Liver (tissue), 9 donors: ENCODE results near the gene PINLYP. TPM values are rescaled to one million over a fixed set of nuclear protein-coding genes. Genes with fewer than 3 reads are reported as not detected.

Experiments
- DNase-seq: peaks from one replicate; pipeline ENCODE4 v3.0.0-alpha.2; 2017; ENCODE audit warnings: low spot score
- H3K27ac ChIP-seq, 2 donors: one replicate each; pipeline ENCODE4 v1.7.0; 2013; ENCODE audit warnings: inconsistent platforms in 2 of 2, low read length in 2 of 2, control low read depth in 1 of 2, low read depth in 1 of 2, mild to moderate bottlenecking in 1 of 2
- H3K27me3 ChIP-seq, 4 donors: one replicate each; pipeline versions ENCODE4 v1.6.1 to v1.7.0; 2013; ENCODE audit warnings: low read length in 3 of 4, inconsistent platforms in 1 of 4, mild to moderate bottlenecking in 1 of 4, moderate library complexity in 1 of 4; ENCODE audit not compliant: control insufficient read depth in 4 of 4, insufficient read depth in 4 of 4
- H3K36me3 ChIP-seq, 4 donors: one replicate each; pipeline versions ENCODE4 v1.6.1 to v1.7.0; 2013; ENCODE audit warnings: low read length in 3 of 4, mild to moderate bottlenecking in 3 of 4, low read depth in 1 of 4, moderate library complexity in 1 of 4; ENCODE audit not compliant: control insufficient read depth in 4 of 4, insufficient read depth in 3 of 4
- H3K4me1 ChIP-seq, 4 donors: one replicate each; pipeline versions ENCODE4 v1.6.1 to v1.7.0; 2013; ENCODE audit warnings: low read length in 3 of 4, mild to moderate bottlenecking in 3 of 4, moderate library complexity in 1 of 4; ENCODE audit not compliant: control insufficient read depth in 4 of 4, insufficient read depth in 4 of 4
- H3K4me3 ChIP-seq, 3 donors: one replicate each; pipeline versions ENCODE4 v1.6.1 to v1.7.0; 2013; ENCODE audit warnings: low read length in 3 of 3, control low read depth in 1 of 3, low read depth in 1 of 3, mild to moderate bottlenecking in 1 of 3
- H3K9ac ChIP-seq, 2 donors: one replicate each; pipeline ENCODE4 v1.7.0; 2013; ENCODE audit warnings: low read length in 2 of 2, mild to moderate bottlenecking in 2 of 2, moderate library complexity in 2 of 2, control low read depth in 1 of 2, low read depth in 1 of 2
- H3K9me3 ChIP-seq, 4 donors: one replicate each; pipeline versions ENCODE4 v1.6.1 to v1.7.0; 2013; ENCODE audit warnings: low read length in 3 of 4; ENCODE audit not compliant: control insufficient read depth in 4 of 4
- CTCF ChIP-seq: fragments of 150-350 bp; IDR thresholded peaks from 2 replicates; pipeline ENCODE4 v1.5.1; 2017; ENCODE audit warnings: improper control_type of control experiment, low read depth, low read length; ENCODE audit not compliant: missing input control
- EGR1 ChIP-seq, 2 donors: IDR thresholded peaks; 2 replicates each; pipeline ENCODE4 v1.6.1; 2016 to 2018; ENCODE audit warnings: antibody characterized with exemption in 2 of 2, low read depth in 2 of 2
- GABPA ChIP-seq, 2 donors: IDR thresholded peaks in 1 of 2; conservative IDR thresholded peaks in 1 of 2; 2 replicates each; pipeline ENCODE4 v1.6.1; 2016; ENCODE audit warnings: antibody characterized with exemption in 2 of 2, mild to moderate bottlenecking in 1 of 2, moderate library complexity in 1 of 2
- HNF4A ChIP-seq, 2 donors: conservative IDR thresholded peaks; 2 replicates each; pipeline ENCODE4 v1.6.1; 2016; ENCODE audit warnings: antibody characterized with exemption in 2 of 2, mild to moderate bottlenecking in 2 of 2
- HNF4G ChIP-seq: IDR thresholded peaks from 2 replicates; pipeline ENCODE4 v1.6.1; 2016; ENCODE audit warnings: antibody characterized with exemption
- JUND ChIP-seq, 2 donors: IDR thresholded peaks; 2 replicates each; pipeline ENCODE4 v1.6.1; 2016; ENCODE audit warnings: antibody characterized with exemption in 2 of 2
- MAX ChIP-seq: IDR thresholded peaks from 2 replicates; pipeline ENCODE4 v1.6.1; 2016; ENCODE audit warnings: antibody characterized with exemption
- NR2F2 ChIP-seq: IDR thresholded peaks from 2 replicates; pipeline ENCODE4 v1.6.1; 2016; ENCODE audit warnings: antibody characterized with exemption
- RAD21 ChIP-seq, 2 donors: IDR thresholded peaks; 2 replicates each; pipeline ENCODE4 v1.6.1; 2016; ENCODE audit warnings: antibody characterized with exemption in 2 of 2, mild to moderate bottlenecking in 2 of 2
- RXRA ChIP-seq, 2 donors: IDR thresholded peaks; 2 replicates each; pipeline ENCODE4 v1.6.1; 2017 to 2018; ENCODE audit warnings: antibody characterized with exemption in 2 of 2, mild to moderate bottlenecking in 1 of 2
- TAF1 ChIP-seq: conservative IDR thresholded peaks from 2 replicates; pipeline ENCODE4 v1.6.1; 2016; ENCODE audit warnings: antibody characterized with exemption, mild to moderate bottlenecking
- ZBTB33 ChIP-seq: IDR thresholded peaks from 2 replicates; pipeline ENCODE4 v1.6.1; 2016; ENCODE audit warnings: antibody characterized with exemption
- WGBS: extraction: QIAGEN DNeasy Blood & Tissue Kit; methylation state at CpG from one replicate; pipeline ENCODE4 v1.1.7; 2013; 5-methylcytosine and 5-hydroxymethylcytosine counted together
- polyA plus RNA-seq, 2 donors: library from polyadenylated mRNA; stranded (reverse) in 1 of 2; unstranded in 1 of 2; fragments of 200-250 nt in 1 of 2; fragments of >200 nt in 1 of 2; fragmentation: Nextera tagmentation in 1 of 2; extraction: Ambion mirVana in 1 of 2; gene quantifications; one replicate each; pipeline versions ENCODE4 v1.2.1 to v1.2.3, GENCODE V29; 2013 to 2015
- total RNA-seq, 2 donors: library from RNA; depleted of rRNA; stranded (reverse); fragments of >200 nt; gene quantifications; one replicate each; pipeline ENCODE4 v1.2.3, GENCODE V29; 2014
- donor health status: healthy.
- donor health status: healthy.
- donor health status: healthy.
- donor health status: healthy.
- donor health status: healthy.

PINLYP gene
- total and polyA plus RNA-seq, 4 donors: 0.42 to 4.3 (median 0.57) TPM

DNA sequence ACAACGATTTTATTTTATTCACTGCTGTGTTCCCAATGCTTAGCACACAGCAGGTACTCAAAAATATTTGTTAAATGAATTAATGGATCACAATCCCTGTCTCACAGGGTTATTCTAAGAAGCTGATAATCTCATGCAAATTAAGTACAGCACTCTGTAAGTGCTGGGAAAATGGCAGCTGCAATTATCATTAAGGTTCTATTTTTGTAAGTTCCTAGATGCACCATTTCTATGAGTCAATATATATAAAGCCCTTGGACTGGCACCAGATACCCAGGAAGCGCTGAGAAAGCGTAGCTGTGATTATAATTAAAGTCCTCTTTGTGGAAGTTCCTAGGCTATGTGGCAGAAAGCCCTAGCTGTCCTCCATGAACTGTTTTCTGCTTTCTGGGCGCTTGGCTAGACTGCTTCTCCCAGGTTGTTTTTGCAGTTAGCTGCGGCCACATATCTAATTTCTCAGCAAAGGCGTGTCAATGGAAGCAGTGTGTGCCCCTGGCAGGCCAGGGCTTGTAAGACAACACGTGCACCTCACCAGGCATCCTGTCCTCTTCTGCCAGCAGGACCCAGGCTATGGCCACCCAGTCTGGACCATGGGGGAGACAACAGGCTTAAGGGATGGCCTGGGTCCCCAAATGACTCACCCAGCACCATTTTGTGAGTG, 31.1 kb downstream of the PINLYP start:
- Histone ChIP-seq H3K9me3 (no peaks in the 10 kb centered on the region), H3K36me3 (peaks cover 0 to 6% (median 1%) of the 10 kb centered on the region in 4 donors), H3K27me3 (no peaks in the 10 kb centered on the region), H3K27ac (no peak overlapping the region), H3K4me1 (no peaks in the 10 kb centered on the region), H3K4me3 (no peak overlapping the region), H3K9ac (no peak overlapping the region)
- WGBS: 94% methylated on average over 7 of the region's 7 CpGs
- DNase-seq: no peak
- TF ChIP-seq HNF4G (no peak), ZBTB33 (no peak), CTCF (no peak)

- Histone ChIP-seq H3K27me3 (no peaks in the 10 kb centered on the region), H3K9me3 (no peaks in the 10 kb centered on the region), H3K4me3 (no peak overlapping the region), H3K9ac (no peak overlapping the region), H3K36me3 (peaks cover 0 to 7% (median 2%) of the 10 kb centered on the region in 4 donors), H3K27ac (no peak overlapping the region), H3K4me1 (no peaks in the 10 kb centered on the region)
- no peak for DNase-seq
- 86% methylated on average over 28 of the region's 28 CpGs for WGBS
- TF ChIP-seq HNF4A (conservative IDR thresholded peaks at IDR 0.05) (no peak), JUND (IDR thresholded peaks at IDR 0.05) (no peak)
These were observed 31.9 kb downstream of the PINLYP start for GRCh38 chr19:43607238-43608205.

DNA sequence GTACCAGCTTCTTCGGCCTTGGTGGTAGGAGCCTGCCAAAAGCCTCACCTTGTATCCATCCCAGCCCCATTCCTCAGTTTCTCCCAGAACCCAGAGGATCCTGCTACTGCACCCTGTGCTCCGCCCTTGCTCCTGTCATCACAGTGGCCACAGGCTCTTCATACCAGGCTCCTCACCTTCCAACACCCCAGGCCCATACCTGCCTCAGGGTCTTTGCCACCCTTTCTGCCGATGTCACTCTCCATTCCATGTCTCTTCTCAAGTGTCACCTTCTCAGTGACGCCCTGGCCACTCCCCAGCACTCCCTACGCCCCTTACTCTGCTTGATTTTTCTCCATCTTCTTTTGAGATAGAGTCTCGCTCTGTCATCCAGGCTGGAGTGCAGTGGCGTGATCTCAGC, 34.3 kb downstream of the PINLYP start:
- no peak for DNase-seq
- TF ChIP-seq TAF1 (no peak), ZBTB33 (no peak), GABPA (IDR thresholded peaks at IDR 0.05 in 1 of 2, conservative IDR thresholded peaks at IDR 0.05 in 1 of 2) (no peak), MAX (no peak), RAD21 (IDR thresholded peaks at IDR 0.05) (no peak), RXRA (IDR thresholded peaks at IDR 0.05) (no peak), NR2F2 (no peak), EGR1 (IDR thresholded peaks at IDR 0.05; ENCODE audit: low read depth in 2 of 2) (no peak), HNF4A (conservative IDR thresholded peaks at IDR 0.05) (no peak)
- Histone ChIP-seq H3K27me3 (no peaks in the 10 kb centered on the region), H3K27ac (no peak overlapping the region), H3K4me3 (no peak overlapping the region), H3K9ac (no peak overlapping the region), H3K9me3 (no peaks in the 10 kb centered on the region), H3K36me3 (peaks cover 0 to 13% (median 5%) of the 10 kb centered on the region in 4 donors), H3K4me1 (no peaks in the 10 kb centered on the region)
- 83% methylated on average over 7 of the region's 7 CpGs for WGBS
